Measurements from ENCODE around the gene CHD6. TPM values are rescaled to one million over a fixed set of nuclear protein-coding genes. Genes with fewer than 3 reads are reported as not detected.

CHD6 gene
- total RNA-seq, 4 donors from 2014 or later, result 21.5 to 130 (median 33.6) TPM

DNA sequence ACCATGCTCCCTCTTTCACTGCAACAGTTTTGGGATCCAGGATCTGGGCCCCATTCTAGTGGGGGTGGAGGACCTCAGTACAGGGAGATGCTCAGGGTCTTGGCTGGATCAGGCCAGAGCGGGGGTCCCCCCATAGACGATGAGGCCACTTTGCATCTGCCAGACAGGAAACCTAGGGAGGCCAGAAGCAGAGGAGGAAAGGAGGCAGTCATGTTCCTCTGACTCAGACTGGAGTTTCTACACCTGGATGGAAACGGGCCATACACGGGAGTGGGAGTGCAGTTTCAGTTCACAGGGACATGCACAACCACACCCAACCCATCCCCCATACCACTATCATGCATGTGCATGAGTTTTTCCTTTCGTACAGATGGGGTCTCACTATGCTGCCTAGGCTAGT is 248.0 kb downstream of the CHD6 start:
- no peaks in the 10 kb centered on the region for H3K9me3 ChIP-seq
- peaks cover 0 to 7% of the 10 kb centered on the region in 2 donors for H3K27me3 ChIP-seq
- H3K27ac ChIP-seq, result no peak overlapping the region
- DNase-seq, result no peak
- TF ChIP-seq POLR2A (IDR thresholded peaks at IDR 0.05) (no peak), CTCF (IDR thresholded peaks at IDR 0.05) (no peak)
- H3K36me3 ChIP-seq, result no peaks in the 10 kb centered on the region
- peaks cover 0 to 14% (median 0%) of the 10 kb centered on the region in 4 donors for H3K4me1 ChIP-seq
- H3K4me3 ChIP-seq, result no peak overlapping the region

- Histone ChIP-seq H3K27me3 (peaks cover 0 to 7% of the 10 kb centered on the region in 2 donors), H3K27ac (no peak overlapping the region)
Observed at GRCh38 chr20:41369673-41370072, 248.5 kb downstream of the CHD6 start.

DNA sequence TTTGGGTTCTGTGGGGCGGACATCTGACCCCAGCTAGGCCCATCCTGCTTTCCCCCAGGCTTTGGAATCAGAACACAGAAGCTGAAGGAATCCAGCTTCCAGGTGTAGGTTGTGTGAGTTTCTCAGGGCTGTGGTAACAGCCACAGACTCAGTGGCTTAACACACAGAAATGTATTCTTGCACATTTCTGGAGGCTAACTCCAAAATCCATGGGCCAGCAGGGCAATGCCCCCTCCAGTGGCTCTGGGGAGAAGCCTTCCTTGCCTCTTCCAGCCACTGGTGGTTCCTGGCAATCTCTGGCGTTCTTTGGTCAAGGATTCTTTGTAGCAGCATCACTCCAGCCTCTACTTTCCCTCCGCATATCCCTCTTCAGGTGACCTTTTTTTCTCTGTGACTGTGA is 250.2 kb downstream of the CHD6 start:
- Histone ChIP-seq H3K27me3 (peaks cover 0 to 10% of the 10 kb centered on the region in 2 donors), H3K9me3 (no peaks in the 10 kb centered on the region), H3K4me1 (peaks cover 0 to 14% (median 0%) of the 10 kb centered on the region in 4 donors), H3K27ac (no peak overlapping the region), H3K4me3 (no peak overlapping the region), H3K36me3 (no peaks in the 10 kb centered on the region)
- no peak for DNase-seq
- TF ChIP-seq CTCF (IDR thresholded peaks at IDR 0.05) (no peak), POLR2A (IDR thresholded peaks at IDR 0.05) (no peak)

More at GRCh38 chr20:41369673-41370072, 248.5 kb downstream of the CHD6 start:
- H3K4me3 ChIP-seq, result no peak overlapping the region
- H3K4me1 ChIP-seq, result peaks cover 0 to 14% (median 0%) of the 10 kb centered on the region in 4 donors
- no peak for DNase-seq
- H3K36me3 ChIP-seq, result no peaks in the 10 kb centered on the region
- TF ChIP-seq CTCF (IDR thresholded peaks at IDR 0.05) (no peak), POLR2A (IDR thresholded peaks at IDR 0.05) (no peak)
- H3K9me3 ChIP-seq, result no peaks in the 10 kb centered on the region

DNA sequence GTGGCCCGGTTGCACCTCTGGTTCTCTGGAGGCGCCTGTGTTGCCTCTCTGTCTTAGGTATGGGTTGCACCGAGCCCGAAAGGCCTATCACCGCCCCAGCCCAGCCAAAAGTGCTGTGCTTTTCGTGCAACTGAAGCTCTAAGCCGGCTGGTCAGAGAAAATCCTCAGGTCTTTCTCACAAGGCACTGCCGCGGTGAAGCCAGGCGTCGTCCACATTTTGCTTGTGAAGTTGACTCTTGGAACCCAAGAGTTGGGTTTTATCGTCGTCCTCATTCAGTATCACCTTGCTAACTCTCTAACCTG is 250.8 kb downstream of the CHD6 start:
- Histone ChIP-seq H3K27me3 (peaks cover 0 to 10% of the 10 kb centered on the region in 2 donors), H3K27ac (no peak overlapping the region), H3K36me3 (no peaks in the 10 kb centered on the region), H3K4me3 (no peak overlapping the region), H3K9me3 (no peaks in the 10 kb centered on the region), H3K4me1 (peaks cover 0 to 14% (median 0%) of the 10 kb centered on the region in 4 donors)
- TF ChIP-seq POLR2A (IDR thresholded peaks at IDR 0.05) (no peak), CTCF (IDR thresholded peaks at IDR 0.05) (no peak)
- no peak for DNase-seq

GRCh38 chr20:41366546-41367392 is 251.4 kb downstream of the CHD6 start, which contains the start of gene EMILIN3:
EMILIN3 (minus strand) TSS chr20:41366818; CDS start chr20:41366634, 184 bp downstream.
- no peaks in the 10 kb centered on the region for H3K36me3 ChIP-seq
- peaks cover 0 to 10% of the 10 kb centered on the region in 2 donors for H3K27me3 ChIP-seq
- no peak within 1 kb of the TSS for H3K27ac ChIP-seq
- H3K9me3 ChIP-seq, result no peaks in the 10 kb centered on the region
- H3K4me1 ChIP-seq, result peaks cover 0 to 14% (median 0%) of the 10 kb centered on the region in 4 donors
- H3K4me3 ChIP-seq, result peak within 1 kb of the TSS in 3 of 4 donors; percentile 27 to 42 (median 41)
- TF ChIP-seq POLR2A (IDR thresholded peaks at IDR 0.05) (no peak), CTCF (IDR thresholded peaks at IDR 0.05) (no peak)
- DNase-seq, result no peak
